Activated naive CD4-positive, alpha-beta T cell treated with anti-CD3 and anti-CD28 coated beads, Interleukin-2, amount 50 U/mL, for 72 hours (primary cell): ENCODE data around the gene BPIFA1. TPM values are rescaled to one million over a fixed set of nuclear protein-coding genes. Genes with fewer than 3 reads are reported as not detected.
A peak's percentile ranks its signal among the peaks of the same experiment; 100 is the strongest.

Experiments
- ATAC-seq, 2 donors: fragments of 150-1000 bp; cut with Tn5 transposase; 2 replicates each; pipeline ENCODE4 v1.10.0; 2021; ENCODE audit warnings: mild to moderate bottlenecking in 2 of 2, moderate library complexity in 2 of 2
- DNase-seq, 2 donors: peaks; one replicate each; pipeline ENCODE4 v3.0.0; 2021 to 2022; ENCODE audit warnings: low spot score in 2 of 2
- H3K27ac Mint-ChIP-seq, 2 donors: one replicate each; pipeline ENCODE4 v1.8.0; 2022; ENCODE audit warnings: mild to moderate bottlenecking in 2 of 2, mixed read lengths in 2 of 2
- H3K36me3 Mint-ChIP-seq, 2 donors: one replicate each; pipeline ENCODE4 v1.8.0; 2022; ENCODE audit warnings: mixed read lengths in 2 of 2
- H3K9me3 Mint-ChIP-seq, 2 donors: one replicate each; pipeline ENCODE4 v1.8.0; 2022; ENCODE audit warnings: mixed read lengths in 2 of 2
- total RNA-seq, 2 donors: library from RNA; stranded (reverse); gene quantifications; one replicate each; pipeline ENCODE4 v1.2.3, GENCODE V29; 2022

Gene BPIFA1
- not detected for total RNA-seq

GRCh38 chr20:33235696-33236095 is at the start of gene BPIFA1:
TSS of gene BPIFA1 (plus strand) at chr20:33235996. CDS start at chr20:33237712, 1,716 bp downstream.
- Mint-ChIP-seq H3K9me3 (no peaks in the 10 kb centered on the region), H3K27ac (no peak within 1 kb of the TSS), H3K36me3 (no peaks in the 10 kb centered on the region)
- DNase-seq (no peak), ATAC-seq (no peak)

GRCh38 chr20:33187491-33187890 is 48.3 kb upstream of the BPIFA1 start:
- H3K9me3 Mint-ChIP-seq: no peaks in the 10 kb centered on the region
- H3K36me3 Mint-ChIP-seq: no peaks in the 10 kb centered on the region
- H3K27ac Mint-ChIP-seq: no peak overlapping the region
- ATAC-seq: no peak
- no peak for DNase-seq

GRCh38 chr20:33188421-33188820 is 47.4 kb upstream of the BPIFA1 start:
- ATAC-seq (no peak), DNase-seq (no peak)
- no peaks in the 10 kb centered on the region for H3K36me3 Mint-ChIP-seq
- H3K27ac Mint-ChIP-seq: no peak overlapping the region
- no peaks in the 10 kb centered on the region for H3K9me3 Mint-ChIP-seq

GRCh38 chr20:33191484-33191883 is 44.3 kb upstream of the BPIFA1 start:
- no peak for DNase-seq
- H3K27ac Mint-ChIP-seq: no peak overlapping the region
- H3K9me3 Mint-ChIP-seq: no peaks in the 10 kb centered on the region
- H3K36me3 Mint-ChIP-seq: no peaks in the 10 kb centered on the region
- no peak for ATAC-seq

- Mint-ChIP-seq H3K9me3 (no peaks in the 10 kb centered on the region), H3K27ac (no peak overlapping the region), H3K36me3 (no peaks in the 10 kb centered on the region)
- DNase-seq: no peak
- no peak for ATAC-seq
Observed at GRCh38 chr20:33191955-33192354, 43.8 kb upstream of the BPIFA1 start.

GRCh38 chr20:33192912-33193501 is 42.8 kb upstream of the BPIFA1 start:
- no peak for DNase-seq
- H3K9me3 Mint-ChIP-seq: no peaks in the 10 kb centered on the region
- ATAC-seq: no peak
- H3K27ac Mint-ChIP-seq: no peak overlapping the region
- no peaks in the 10 kb centered on the region for H3K36me3 Mint-ChIP-seq

GRCh38 chr20:33199026-33199425 is 36.8 kb upstream of the BPIFA1 start:
- H3K36me3 Mint-ChIP-seq: no peaks in the 10 kb centered on the region
- H3K9me3 Mint-ChIP-seq: no peaks in the 10 kb centered on the region
- no peak overlapping the region for H3K27ac Mint-ChIP-seq
- ATAC-seq (no peak), DNase-seq (no peak)

- Mint-ChIP-seq H3K27ac (no peak overlapping the region), H3K9me3 (no peaks in the 10 kb centered on the region), H3K36me3 (no peaks in the 10 kb centered on the region)
- no peak for ATAC-seq
- no peak for DNase-seq
Observed at GRCh38 chr20:33202451-33202850, 33.3 kb upstream of the BPIFA1 start.

GRCh38 chr20:33203444-33203843 is 32.4 kb upstream of the BPIFA1 start:
- Mint-ChIP-seq H3K27ac (no peak overlapping the region), H3K9me3 (no peaks in the 10 kb centered on the region), H3K36me3 (no peaks in the 10 kb centered on the region)
- DNase-seq (no peak), ATAC-seq (no peak)

GRCh38 chr20:33209789-33210188 is 26.0 kb upstream of the BPIFA1 start:
- H3K9me3 Mint-ChIP-seq: peaks cover 3 to 5% of the 10 kb centered on the region in 2 donors
- no peak overlapping the region for H3K27ac Mint-ChIP-seq
- no peaks in the 10 kb centered on the region for H3K36me3 Mint-ChIP-seq
- peak in 1 of 2 donors; percentile 52 for DNase-seq
- no peak for ATAC-seq

GRCh38 chr20:33210371-33210770 is 25.4 kb upstream of the BPIFA1 start:
- ATAC-seq: no peak
- Mint-ChIP-seq H3K9me3 (peaks cover 3 to 5% of the 10 kb centered on the region in 2 donors), H3K27ac (no peak overlapping the region), H3K36me3 (no peaks in the 10 kb centered on the region)
- no peak for DNase-seq

GRCh38 chr20:33211817-33212424 is 23.9 kb upstream of the BPIFA1 start:
- peak in 1 of 2 donors; percentile 16 for DNase-seq
- H3K36me3 Mint-ChIP-seq: no peaks in the 10 kb centered on the region
- peaks cover 3 to 5% of the 10 kb centered on the region in 2 donors for H3K9me3 Mint-ChIP-seq
- ATAC-seq: peak; percentile 37 to 52
- H3K27ac Mint-ChIP-seq: no peak overlapping the region

GRCh38 chr20:33217052-33217451 is 18.7 kb upstream of the BPIFA1 start, which contains the start of gene BPIFA3:
TSS of gene BPIFA3 (plus strand) at chr20:33217352. CDS start at chr20:33217537, 185 bp downstream.
- ATAC-seq: no peak
- H3K36me3 Mint-ChIP-seq: no peaks in the 10 kb centered on the region

GRCh38 chr20:33224399-33224798 is 11.4 kb upstream of the BPIFA1 start:
- H3K27ac Mint-ChIP-seq: no peak overlapping the region
- H3K9me3 Mint-ChIP-seq: no peaks in the 10 kb centered on the region
- no peak for DNase-seq
- H3K36me3 Mint-ChIP-seq: no peaks in the 10 kb centered on the region
- ATAC-seq: no peak

More at GRCh38 chr20:33217052-33217451, 18.7 kb upstream of the BPIFA1 start, which contains the start of gene BPIFA3:
- Mint-ChIP-seq H3K27ac (no peak within 1 kb of the TSS), H3K9me3 (no peaks in the 10 kb centered on the region)
- DNase-seq: no peak

GRCh38 chr20:33229843-33230242 is 6.0 kb upstream of the BPIFA1 start:
- Mint-ChIP-seq H3K27ac (no peak overlapping the region), H3K36me3 (no peaks in the 10 kb centered on the region)
- DNase-seq: no peak

GRCh38 chr20:33231237-33231636 is 4.6 kb upstream of the BPIFA1 start:
- no peak for ATAC-seq
- no peaks in the 10 kb centered on the region for H3K36me3 Mint-ChIP-seq
- DNase-seq: no peak
- no peaks in the 10 kb centered on the region for H3K9me3 Mint-ChIP-seq
- H3K27ac Mint-ChIP-seq: no peak overlapping the region

More at GRCh38 chr20:33229843-33230242, 6.0 kb upstream of the BPIFA1 start:
- peak; percentile 32 to 67 for ATAC-seq
- H3K9me3 Mint-ChIP-seq: no peaks in the 10 kb centered on the region

- no peaks in the 10 kb centered on the region for H3K36me3 Mint-ChIP-seq
- DNase-seq: no peak
- ATAC-seq: no peak
- peak overlapping the region in 1 of 2 donors; percentile 1 for H3K27ac Mint-ChIP-seq
- no peaks in the 10 kb centered on the region for H3K9me3 Mint-ChIP-seq
Observed at GRCh38 chr20:33232486-33233072, 3.2 kb upstream of the BPIFA1 start.
